Stimulated activated CD4-positive, alpha-beta T cell treated with anti-CD3 and anti-CD28 coated beads, TNF-alpha, amount 100 ng/mL, for 24 hours (primary cell): ENCODE data around the gene CPNE7.
A peak's percentile ranks its signal among the peaks of the same experiment; 100 is the strongest.

Source experiments
- DNase-seq, 3 experiments: peaks; one replicate each; pipeline ENCODE4 v3.0.0-alpha.2; 2020; ENCODE audit warnings: low read depth in 3 of 3

CPNE7 gene

GRCh38 chr16:89549007-89549700, 26.4 kb upstream of the CPNE7 start:
- DNase-seq = no peak

GRCh38 chr16:89550421-89551007, 25.0 kb upstream of the CPNE7 start:
- DNase-seq = no peak

- DNase-seq = no peak
These were observed 23.2 kb upstream of the CPNE7 start for GRCh38 chr16:89552329-89552728.

DNA sequence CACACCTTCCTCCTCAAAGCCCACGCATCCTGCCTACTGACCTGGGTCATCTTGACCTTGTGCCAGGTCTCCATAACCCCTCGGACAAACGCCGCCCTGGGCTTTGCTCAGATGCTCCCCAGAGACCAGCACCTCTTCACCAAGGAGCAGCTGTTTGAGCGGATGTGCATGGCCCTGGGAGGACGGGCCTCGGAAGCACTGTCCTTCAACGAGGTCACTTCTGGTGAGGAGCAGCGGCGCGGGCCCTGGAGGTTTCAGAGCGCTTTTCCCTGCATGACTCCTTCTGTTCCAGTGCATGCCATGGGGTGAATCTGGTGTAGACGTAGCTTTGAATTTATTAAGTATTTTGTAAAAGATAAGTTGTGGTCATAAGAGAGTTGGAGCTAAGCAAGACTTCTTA, 22.6 kb upstream of the CPNE7 start:
- DNase-seq = no peak

- DNase-seq = no peak
These were observed 21.8 kb upstream of the CPNE7 start for GRCh38 chr16:89553733-89554132.

- no peak for DNase-seq
These were observed 21.2 kb upstream of the CPNE7 start for GRCh38 chr16:89554343-89554742.

GRCh38 chr16:89555265-89555664, 20.3 kb upstream of the CPNE7 start:
- DNase-seq = no peak

GRCh38 chr16:89555780-89556179, 19.8 kb upstream of the CPNE7 start:
- DNase-seq = no peak

DNA sequence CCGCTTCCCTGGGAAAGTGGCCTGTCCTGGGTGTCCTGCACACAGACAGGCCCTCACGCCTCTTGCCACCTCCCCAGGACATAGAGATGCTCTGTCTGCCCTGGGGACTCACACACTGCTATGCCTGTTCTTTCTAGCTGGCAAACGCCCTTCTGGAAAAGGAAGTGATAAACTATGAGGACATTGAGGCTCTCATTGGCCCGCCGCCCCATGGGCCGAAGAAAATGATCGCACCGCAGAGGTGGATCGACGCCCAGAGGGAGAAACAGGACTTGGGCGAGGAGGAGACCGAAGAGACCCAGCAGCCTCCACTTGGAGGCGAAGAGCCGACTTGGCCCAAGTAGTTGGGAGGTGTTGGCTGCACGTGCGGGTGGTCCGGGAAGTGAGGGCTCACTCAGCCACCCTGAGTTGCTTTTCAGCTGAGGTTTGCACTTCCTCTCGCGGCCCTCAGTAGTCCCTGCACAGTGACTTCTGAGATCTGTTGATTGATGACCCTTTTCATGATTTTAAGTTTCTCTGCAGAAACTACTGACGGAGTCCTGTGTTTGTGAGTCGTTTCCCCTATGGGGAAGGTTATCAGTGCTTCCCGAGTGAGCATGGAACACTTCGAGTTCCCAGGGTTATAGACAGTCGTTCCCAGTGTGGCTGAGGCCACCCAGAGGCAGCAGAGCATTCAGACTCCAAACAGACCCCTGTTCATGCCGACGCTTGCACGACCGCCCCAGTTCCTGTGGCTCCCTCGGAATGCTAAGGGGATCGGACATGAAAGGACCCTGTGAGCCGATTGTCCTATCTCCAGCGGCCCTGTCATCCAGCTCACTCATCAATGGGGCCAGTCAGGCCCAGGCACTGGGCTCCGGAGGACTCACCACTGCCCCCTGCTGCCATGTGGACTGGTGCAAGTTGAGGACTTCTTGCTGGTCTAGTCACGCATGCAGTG, 18.5 kb upstream of the CPNE7 start:
- DNase-seq = peak; percentile 63 to 85 (median 78)

DNA sequence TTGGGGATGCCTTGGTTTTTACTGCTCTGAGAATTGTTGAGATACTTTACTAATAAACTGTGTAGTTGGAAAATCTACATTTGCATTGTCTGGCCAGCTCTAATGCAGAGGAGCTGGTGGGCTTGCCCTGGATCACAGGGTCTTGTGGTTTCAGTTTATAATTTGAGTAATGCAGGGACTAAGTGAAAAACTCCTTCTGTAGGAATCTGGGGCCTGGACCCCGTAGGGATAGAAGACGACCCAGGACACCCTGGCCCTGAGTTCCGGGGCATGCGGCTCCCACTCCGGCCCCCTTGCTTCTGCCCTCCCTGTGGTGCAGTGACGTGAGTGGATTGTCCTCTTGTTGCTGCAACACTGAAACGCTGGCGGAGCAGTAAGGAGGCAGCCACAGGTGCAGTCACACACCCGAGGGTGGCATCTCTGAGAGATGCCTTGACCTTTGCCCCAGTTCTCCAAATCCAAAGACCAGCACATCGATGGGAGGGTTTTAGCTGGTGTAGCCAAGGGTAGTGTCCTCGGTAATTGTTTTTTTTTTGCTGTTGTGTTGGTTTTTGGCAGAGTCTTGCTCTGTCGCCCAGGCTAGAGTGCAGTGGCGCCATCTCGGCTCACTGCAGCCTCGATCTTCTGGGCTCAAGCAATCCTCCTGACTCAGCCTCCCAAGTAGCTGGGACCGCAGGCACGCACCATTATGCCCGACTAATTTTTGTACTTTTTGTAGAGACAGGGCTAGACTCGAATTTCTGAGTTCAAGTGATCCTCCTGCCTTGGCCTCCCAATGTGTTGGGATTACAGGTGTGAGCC, 17.7 kb upstream of the CPNE7 start:
- DNase-seq = no peak

- DNase-seq = peak; percentile 87 to 92 (median 92)
These were observed 15.0 kb upstream of the CPNE7 start, which contains the start of gene RPL13 for GRCh38 chr16:89560378-89561141. TSS of gene RPL13 (plus strand) at chr16:89560682. CDS start at chr16:89560960, 278 bp downstream.

DNA sequence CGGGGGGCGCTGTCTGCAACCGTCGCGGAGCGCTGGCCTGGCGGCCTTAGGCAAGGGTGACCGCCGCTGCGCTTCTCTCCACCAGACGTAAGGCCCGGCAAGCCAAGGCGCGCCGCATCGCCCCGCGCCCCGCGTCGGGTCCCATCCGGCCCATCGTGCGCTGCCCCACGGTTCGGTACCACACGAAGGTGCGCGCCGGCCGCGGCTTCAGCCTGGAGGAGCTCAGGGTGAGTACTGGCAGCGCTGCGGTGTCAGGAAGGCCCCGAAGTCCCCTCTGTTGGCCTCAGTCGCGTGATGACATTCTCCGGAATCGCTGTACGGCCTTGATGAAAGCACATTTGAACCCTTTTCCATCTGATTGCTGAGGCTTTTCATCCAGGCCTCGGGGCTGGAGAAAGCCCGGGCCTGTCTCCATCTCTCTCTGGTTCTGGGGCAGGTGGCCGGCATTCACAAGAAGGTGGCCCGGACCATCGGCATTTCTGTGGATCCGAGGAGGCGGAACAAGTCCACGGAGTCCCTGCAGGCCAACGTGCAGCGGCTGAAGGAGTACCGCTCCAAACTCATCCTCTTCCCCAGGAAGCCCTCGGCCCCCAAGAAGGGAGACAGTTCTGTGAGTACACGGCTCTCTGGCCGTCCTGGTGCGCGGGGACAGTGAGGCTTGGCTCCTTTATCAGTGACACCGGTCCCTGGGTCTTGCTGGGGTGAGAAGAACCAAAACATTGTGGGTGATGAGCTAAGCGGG, 14.2 kb upstream of the CPNE7 start:
- DNase-seq = no peak

- DNase-seq = no peak
These were observed 13.5 kb upstream of the CPNE7 start for GRCh38 chr16:89561884-89562599.

DNA sequence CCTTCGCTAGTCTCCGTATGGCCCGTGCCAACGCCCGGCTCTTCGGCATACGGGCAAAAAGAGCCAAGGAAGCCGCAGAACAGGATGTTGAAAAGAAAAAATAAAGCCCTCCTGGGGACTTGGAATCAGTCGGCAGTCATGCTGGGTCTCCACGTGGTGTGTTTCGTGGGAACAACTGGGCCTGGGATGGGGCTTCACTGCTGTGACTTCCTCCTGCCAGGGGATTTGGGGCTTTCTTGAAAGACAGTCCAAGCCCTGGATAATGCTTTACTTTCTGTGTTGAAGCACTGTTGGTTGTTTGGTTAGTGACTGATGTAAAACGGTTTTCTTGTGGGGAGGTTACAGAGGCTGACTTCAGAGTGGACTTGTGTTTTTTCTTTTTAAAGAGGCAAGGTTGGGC, 12.6 kb upstream of the CPNE7 start:
- DNase-seq = no peak

DNA sequence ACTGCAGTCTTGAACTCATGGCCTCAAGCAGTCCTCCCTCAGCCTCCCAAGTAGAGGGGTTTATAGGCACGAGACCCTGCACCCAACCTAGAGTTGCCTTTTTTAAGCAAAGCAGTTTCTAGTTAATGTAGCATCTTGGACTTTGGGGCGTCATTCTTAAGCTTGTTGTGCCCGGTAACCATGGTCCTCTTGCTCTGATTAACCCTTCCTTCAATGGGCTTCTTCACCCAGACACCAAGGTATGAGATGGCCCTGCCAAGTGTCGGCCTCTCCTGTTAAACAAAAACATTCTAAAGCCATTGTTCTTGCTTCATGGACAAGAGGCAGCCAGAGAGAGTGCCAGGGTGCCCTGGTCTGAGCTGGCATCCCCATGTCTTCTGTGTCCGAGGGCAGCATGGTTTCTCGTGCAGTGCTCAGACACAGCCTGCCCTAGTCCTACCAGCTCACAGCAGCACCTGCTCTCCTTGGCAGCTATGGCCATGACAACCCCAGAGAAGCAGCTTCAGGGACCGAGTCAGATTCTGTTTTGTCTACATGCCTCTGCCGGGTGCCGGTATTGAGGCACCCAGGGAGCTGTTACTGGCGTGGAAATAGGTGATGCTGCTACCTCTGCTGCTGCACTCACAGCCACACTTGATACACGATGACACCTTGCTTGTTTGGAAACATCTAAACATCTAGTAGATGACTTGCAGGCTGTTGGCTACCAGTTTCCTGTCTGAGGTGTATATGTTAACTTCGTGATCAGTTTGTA, 11.7 kb upstream of the CPNE7 start:
- DNase-seq = no peak

DNA sequence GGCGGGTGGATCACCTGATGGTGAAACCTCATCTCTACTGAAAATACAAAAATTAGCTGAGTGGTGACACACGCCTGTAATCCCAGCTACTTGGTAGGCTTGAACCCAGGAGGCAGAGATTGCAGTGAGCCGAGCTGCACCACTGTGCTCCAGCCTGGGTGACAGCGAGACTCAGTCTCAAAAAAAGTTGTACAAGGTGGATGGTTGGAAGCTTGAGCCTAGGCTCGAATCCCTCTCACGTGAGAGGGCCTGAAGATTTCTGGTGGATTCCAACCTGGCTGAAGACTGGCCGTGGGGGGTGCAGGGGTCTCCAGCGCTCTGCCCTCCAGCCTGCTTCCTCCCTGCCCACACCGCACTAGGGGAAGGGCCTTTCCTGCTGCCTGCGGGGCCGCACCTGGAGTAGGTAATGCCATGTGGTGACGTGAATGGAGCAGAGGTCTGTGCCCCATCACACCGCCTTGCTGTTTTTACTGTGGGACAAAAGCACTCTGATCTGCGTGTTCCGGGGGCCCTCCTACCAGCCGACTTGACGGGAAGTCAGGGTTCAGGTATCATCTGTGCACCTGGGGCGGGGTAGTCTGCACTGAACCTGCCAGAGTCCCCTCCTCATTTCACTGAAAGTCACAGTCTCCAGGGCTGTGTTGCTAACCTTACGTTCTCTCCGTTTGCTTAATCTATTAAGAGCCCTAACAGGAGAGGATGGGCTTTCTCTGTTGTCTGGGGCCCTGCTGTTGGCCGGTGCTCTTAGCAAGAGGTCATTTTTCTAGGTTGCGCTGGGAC, 10.9 kb upstream of the CPNE7 start:
- no peak for DNase-seq

- no peak for DNase-seq
These were observed 10.4 kb upstream of the CPNE7 start for GRCh38 chr16:89565256-89565505.
